GM19023 (cell line): ENCODE measurements around the gene LYVE1.

Source experiments
- ATAC-seq: cut with Tn5 transposase; IDR thresholded peaks from one replicate; pipeline ENCODE4 v1.9.1; 2021; ENCODE audit warnings: mild to moderate bottlenecking, moderate library complexity; ENCODE audit not compliant: unreplicated experiment

LYVE1 gene

DNA sequence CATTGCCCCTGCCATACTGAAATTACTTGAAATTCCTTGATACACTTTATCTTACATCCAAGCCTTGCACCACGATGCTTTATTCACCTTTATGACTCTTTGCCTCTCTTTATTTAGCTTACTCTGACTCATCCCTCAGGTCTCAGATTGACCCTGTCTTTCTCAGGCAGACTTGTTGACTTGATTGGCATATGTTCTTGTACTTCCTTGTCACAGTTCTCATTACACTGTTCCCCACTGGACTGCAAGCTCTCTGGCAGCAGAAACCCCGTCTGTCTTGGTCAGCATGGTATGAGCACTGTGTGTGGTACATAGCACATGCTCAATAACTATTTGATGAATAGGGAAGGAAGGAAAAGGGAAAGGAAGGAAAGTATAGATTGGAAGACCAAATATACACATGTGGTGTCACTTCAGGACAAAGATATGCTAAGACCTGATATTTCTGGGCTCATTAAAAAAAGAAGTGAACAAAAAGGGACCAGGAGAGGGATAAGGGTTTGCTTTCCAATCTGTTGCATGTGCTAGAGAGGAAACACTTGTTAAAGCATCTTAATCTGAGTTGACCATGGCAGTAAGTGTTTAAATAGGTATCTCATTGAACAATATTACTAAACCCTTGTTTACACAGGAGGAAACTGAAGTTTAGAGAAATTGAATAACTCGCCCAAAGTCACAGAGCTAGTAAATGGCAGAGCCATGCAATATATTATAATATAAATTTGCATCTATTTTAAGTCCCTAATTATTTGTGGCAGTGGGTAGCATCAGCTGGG is 7.2 kb downstream of the LYVE1 start:
- ATAC-seq, result no peak

DNA sequence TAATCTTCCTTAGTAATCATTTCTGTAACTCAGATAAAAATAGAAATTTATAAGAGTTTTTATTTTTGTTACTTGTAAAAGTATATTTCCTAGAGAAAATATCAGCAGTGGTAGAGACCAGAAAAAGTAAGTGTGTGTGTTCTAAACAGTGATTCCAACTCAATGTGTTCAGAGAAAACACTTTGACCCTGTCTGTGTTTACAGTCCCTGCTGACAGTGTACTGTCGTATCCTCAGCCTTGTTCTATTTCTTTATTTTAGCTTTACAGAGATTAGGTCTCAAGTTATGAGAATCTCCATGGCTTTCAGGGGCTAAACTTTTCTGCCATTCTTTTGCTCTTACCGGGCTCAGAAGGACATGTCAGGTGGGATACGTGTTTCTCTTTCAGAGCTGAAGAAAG is 10.2 kb downstream of the LYVE1 start:
- ATAC-seq, result no peak

DNA sequence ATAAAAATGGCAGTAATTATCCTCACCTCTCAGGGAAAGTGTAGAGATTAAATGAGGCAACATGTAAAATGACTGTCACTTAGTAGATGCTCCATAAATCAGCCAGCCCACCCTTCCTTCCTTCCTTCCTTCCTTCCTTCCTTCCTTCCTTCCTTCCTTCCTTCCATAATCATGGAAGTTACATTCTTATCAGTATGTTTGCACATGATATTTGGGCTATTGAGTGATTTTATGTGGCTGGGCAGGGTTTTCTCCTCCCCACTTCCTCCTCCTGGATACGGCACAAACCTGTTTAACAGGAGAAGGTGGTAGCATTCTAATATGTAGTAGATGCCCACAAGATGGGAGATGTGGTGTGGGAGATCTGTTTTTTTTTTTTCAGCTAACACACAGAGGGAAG is 11.9 kb downstream of the LYVE1 start:
- ATAC-seq, result no peak

DNA sequence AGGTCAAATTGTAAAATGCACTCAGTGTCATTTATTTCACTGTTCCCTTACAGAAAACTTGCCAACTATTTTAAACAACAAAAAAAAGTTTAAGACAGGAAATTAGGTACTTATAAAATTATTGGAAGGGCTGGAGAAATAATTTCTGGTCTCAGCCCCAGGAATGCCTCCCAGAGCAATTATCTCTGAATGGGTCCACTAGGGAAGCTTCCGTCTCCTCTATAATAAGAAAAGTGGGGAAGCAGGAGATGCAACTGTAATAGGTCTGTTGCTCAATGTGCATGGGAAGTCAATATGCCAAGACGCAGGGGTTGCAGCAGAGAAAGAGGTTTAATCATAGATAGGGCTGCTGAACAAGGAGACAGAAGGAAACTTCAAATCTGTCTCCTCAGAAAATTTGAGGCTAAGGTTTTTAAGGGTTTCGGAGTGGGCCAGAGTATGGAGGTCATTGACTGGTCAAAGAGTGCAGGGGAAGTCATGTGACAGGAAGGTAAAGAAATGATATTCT is 16.6 kb downstream of the LYVE1 start:
- ATAC-seq, result no peak

DNA sequence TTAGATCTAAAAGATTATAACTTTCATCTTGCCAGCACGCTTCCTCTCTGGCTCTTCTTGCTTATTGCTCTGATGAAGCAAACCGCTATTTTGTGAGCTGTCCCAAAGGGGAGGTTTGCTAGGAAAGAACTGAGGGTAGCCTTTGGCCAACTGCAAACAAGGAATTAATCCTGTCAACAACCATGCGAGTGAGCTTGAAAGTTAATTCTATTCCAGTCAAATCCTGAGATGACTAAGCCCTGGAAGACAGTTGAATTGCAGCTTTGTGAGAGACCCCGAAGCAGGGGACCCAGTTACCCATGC is 17.2 kb downstream of the LYVE1 start:
- ATAC-seq, result no peak

DNA sequence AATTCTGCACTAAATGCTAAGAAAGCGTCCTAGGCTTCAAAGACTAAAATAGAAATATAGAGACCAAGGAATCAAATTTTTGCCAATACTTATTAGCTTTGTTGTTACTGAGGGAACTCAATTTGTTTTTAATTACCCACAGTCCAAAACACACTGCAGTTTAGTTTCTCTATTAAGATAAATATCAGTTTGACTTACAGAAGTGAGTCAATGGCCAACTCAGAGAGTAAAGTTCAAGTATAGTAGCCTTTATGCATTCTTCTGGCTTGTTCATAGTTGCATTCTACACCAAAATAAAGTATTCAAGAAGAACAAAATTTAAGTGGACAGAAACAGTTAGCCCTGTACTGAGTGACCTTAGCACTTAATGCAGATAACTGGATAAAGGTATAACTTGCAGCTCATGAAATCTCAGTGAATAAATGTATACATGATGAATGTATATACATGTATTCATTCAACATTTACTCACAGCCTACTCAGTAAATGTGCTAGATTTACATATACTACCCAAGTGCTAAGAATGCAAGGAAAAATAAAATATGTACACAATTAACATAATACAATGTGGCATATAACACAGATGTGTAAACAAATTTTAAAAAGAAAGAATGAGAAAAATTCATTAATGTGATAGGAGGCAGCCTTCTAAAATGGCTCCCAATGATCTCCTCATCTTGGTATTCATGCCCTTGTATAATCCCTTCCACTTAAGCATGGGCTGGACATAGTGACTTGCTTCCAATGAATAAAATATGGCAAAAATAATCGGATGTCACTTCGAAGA is 17.8 kb downstream of the LYVE1 start:
- no peak for ATAC-seq

DNA sequence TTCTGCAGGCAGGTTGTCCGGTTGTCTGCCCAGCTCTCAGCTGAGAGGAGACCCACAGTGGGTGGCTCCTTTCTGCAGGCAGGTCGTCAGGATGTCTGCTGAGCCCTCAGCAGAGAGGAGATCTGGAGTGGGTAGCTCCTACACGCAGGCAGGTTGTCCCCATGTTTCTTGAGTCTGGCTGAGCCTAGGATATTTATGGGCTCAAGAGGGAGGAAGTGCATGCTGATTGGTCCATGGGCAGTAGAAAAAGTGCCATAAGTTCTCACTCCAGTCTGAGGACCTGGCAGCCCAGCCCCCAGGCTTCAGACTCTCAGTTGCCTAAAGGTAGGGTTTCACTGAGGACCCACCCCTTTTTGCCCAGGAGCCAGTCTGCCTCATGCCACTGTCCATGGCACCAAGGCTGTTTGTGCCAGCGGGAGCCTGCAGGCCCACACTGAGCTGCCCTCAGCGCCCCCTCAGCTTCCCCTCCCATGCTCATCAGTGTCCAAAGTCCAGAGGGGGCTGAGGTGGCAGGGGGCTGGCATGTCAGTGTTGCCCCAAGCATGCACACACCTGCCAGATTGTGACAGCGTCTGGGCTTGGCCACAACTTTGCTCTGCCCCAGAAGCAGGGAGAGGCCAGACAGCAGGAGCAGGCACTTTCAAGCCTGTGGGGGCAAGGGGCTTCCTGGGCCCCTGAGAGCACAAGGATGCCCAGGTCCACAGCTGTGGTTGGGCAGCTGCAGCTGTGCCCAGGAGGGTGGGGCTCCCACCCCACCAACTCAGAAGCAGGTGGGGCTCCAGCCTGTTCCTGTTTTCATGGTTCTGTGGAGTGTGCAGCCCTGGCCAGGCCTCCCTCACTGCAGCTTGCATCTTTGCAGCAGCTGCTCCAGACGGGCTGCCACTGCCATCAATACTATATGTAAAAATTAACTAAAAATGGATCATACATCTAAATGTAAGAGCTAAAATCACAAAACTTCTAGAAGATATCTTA is 23.7 kb downstream of the LYVE1 start:
- no peak for ATAC-seq

DNA sequence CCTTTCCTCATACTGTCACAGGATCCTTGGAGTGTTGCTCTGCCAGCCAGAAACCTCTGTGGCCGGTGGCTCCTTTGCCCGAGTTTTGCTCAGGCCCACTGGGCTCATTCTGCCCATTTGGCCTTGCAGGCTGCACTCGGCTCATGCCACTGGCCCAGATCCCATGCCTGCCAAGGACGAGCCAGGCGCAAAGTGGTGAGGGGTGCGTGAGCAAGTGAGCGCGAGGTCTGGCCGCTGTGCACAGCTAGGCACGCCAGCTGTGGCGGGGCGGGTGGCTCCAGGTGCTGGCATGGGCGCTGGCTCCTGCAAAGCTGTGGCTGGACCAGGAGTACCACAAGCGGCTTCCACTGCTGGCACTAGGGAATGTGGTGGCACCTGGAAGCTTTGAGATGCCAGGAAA is 24.7 kb downstream of the LYVE1 start:
- no peak for ATAC-seq

DNA sequence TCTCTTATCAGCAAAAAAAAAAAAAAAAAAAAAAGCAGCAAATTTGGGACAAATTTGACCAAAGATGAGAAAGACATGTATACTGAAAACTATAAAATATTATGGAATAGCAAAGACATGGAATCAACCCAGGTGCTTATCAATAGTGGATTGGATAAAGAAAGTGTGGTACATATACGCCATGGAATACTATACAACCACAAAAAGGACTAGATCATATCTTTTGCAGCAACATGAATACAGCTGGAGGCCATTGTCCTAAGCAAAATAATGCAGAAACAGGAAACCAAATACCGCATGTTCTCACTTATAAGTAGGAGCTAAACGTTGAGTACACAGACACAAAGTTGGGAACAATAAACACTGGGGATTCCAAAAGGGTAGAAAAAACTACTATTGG is 25.7 kb downstream of the LYVE1 start:
- ATAC-seq, result no peak

DNA sequence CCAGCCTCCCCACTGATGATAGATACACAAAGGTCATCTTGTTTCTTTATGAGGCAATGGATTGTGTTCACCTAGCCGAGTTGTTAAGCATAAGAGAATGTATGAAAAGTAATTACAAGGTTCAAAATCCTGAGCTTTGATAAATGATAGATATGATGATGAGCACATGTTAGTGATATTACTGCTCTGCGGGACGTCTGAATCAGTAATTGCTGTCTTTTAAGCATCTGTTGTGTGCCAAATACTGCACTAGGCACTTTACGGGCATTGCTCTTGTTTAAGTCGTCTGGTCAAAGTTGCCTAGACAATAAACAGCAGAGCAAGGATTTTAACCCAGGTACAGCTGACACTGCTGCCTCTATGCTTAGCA is 26.9 kb downstream of the LYVE1 start:
- no peak for ATAC-seq

DNA sequence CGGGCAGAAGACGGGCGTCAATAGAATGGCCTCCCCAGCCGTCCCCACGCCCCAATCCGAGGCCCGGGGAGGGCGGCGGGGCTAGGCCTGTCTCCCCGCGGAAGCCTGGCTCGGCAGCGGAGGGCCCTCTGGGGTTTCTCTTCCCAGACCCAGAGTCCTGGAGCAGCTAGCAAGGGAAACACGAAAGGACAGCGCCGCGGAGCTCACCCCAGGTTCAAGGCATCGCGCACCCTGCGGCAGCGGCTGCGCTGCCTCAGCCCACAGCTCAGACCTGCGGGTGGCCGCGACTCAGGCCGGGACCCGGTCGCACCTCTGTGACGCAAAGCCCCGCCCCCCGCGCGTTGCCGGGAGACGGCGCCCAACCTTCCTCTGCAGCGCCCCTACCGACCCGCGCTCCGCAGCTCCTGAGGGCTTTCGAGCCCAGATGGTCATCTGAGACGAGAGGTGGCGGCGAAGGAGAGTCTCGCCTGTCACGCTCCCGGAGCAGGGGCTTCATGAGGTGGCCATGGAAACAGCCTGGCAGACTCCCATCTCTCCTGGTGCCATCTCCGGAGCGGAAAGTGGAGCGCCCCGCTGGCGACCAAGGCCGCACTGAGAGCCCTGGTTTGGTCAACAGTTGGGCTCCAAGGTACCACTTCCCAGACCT is 27.4 kb downstream of the LYVE1 start, which contains the start of gene RNF141:
TSS of gene RNF141 (minus strand) at position 273 of the 646 bp plus-strand sequence. CDS start 7,029 bp downstream, outside the sequence.
- ATAC-seq, result peak; percentile 98

DNA sequence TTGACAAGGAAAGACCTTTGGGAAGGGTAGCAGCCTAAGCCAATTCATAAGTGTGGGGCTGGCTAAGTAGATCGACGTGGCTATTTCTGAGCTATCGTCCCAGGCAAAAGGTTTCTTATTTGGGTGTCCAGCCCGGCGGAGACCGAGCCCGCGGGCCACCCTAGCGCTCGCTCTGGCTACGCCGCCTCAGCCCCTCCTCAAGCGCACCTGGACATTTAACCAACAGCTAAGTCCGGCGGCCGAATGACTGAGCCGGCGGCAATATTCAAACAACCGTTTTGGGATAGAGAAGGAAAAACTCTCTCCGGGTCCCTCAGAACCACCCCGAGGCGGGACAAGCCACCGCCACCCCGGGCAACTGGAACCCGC is 27.9 kb downstream of the LYVE1 start:
- ATAC-seq, result peak; percentile 38

DNA sequence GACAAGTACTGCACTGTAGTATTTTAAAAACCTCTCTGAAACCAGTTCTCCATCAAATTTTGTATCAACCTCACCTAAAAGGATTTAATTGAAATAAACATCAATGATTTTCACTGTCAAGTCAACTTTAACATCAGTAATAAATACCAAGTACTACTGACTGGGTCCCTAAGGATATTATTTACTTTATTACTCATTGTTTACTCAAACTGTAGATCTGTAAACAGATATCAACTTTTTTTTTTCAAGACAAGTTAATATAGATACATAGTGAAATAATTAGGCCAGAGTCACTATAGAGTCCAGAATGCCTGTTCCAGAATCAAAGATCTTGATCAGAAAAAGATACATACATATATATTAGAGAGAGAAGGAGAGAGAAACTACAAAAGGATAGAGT is 29.1 kb downstream of the LYVE1 start:
- no peak for ATAC-seq

DNA sequence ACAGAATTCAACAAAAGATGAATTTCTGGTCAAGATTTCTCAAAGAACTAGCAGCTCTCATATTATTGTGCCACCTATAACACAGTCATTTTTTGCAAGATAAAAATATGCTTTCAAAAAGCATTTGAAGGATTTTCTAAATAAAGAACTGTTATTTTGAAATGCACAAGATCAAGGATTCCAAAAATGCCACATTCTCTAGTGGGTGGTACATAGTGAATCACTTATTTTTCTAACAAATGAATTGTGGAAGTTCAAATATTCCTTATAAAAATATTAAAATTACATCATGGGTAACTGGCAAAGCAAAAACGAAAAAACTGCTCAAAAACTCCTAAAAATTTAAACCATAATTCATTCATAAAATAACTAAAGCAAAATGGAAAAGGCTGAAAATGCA is 29.5 kb downstream of the LYVE1 start:
- no peak for ATAC-seq

DNA sequence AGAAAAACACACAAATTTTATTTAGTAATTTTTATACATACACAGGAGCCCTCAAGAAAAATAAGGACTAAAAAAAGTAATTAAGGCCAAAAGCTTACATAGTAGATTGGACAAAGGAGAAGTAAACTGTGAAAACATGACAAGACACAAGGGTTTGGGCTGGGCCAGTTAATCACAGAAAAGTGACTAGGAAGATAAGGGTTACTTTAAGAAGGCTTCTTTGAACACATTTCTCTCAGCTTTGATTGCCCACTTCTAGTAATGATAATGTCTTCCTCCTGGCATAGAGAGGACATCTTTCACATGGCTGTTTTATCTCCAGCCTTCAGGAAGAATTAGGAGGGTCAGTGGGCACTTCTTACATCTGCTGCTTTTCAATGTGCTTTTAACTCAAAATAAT is 30.9 kb downstream of the LYVE1 start:
- no peak for ATAC-seq

DNA sequence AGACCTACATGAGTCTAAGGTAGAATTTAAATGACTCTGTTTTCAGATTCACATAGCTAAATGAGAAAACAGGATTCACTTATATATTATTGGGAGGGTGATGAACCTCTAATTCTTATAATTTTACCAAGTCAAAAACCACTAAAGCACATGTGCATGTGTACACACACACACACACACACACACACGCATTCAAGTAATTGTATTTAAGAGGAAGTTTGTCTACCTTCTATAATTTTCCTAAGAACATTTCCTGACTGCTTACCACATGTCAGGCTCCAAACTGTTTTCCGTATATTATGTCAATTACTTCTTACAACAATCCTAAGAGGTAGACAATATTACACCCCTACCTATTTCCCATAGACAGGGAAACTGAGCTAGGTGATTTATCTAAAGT is 34.1 kb downstream of the LYVE1 start:
- no peak for ATAC-seq

DNA sequence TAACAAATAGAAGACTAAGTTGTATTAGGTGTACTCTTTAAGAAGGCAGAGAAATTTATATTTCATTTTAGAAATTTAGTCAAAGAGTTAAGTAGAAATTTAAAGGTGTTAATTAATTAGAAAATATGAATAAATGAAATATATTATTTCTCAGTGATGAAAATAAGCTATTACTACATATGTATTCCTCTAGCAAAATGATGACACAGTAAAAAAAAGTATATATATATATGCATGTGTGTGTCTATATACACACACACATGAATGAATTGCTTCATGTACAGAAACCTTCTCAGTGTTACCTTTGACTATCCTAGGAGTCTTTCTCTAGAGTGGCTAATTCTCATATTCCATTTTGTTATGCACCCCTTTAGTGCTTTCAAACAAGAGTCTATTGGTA is 35.1 kb downstream of the LYVE1 start:
- no peak for ATAC-seq

DNA sequence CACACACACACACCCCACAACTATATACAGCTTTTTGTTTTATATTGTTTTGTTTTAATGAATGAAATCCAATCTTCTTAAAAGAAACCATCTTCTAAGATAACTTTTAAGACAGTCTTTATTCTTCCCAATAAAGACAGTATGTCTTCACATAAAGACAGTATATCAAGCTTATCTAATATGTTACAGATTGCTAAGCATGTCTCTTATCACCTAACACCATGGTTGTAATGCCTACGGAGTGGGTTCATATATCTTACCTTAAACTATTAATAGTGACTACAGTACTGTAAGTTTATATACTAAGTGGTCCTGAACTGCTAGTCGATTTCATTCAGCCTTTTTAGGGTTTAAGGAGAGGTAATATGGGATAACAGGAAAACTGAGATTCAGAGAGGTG is 35.9 kb downstream of the LYVE1 start:
- ATAC-seq, result no peak

DNA sequence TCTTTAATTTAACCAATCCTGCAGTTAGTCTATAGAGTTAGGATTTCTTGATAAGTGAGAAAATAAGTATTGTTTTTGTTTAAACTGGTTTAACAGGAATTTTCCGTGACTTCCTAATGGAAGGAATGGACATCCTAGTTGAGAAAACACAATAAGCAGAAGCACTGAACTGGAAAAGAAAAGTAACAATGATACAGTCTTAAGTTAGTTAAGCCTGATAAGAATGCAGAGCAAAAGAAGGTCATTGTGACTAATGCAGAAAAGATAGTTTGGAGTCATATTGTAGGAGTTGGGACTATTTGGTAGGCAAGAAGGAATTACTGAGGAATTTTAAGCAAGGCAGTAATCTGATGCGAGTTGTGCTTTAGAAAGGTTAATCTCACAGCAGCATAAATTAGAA is 39.2 kb downstream of the LYVE1 start:
- ATAC-seq, result no peak

DNA sequence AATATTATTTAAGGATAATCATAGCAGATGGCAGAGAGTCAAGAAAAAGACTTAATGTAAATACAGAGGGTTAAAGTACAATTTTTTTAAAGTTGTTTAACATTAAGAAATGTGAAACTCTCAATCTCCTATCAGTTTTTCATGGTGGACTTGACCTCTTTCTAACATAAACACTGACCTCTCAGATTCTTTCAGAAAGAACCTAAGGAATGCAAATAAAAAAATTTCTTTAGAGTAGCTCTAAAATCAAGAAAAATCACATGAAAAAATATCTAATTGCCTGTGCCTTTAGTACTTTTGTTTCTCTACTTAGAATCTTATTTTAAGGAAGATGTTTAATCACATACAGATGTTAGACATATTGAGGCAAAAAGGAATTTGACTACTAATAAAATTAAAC is 40.3 kb downstream of the LYVE1 start:
- no peak for ATAC-seq
